Osteoblast (primary cell): ENCODE data around the gene IGF1R. TPM values are rescaled to one million over a fixed set of nuclear protein-coding genes. Genes with fewer than 3 reads are reported as not detected.
A peak's percentile ranks its signal among the peaks of the same experiment; 100 is the strongest.

Source experiments
- DNase-seq: peaks from one replicate; pipeline ENCODE4 v3.0.0; 2011; ENCODE audit warnings: low spot score, mixed read lengths; ENCODE audit not compliant: insufficient read length; ENCODE audit errors: missing footprints
- H2AFZ ChIP-seq: 2 replicates; pipeline ENCODE4 v1.6.0; 2011; ENCODE audit warnings: mild to moderate bottlenecking, low read length
- H3K27ac ChIP-seq: 2 replicates; pipeline ENCODE4 v1.5.1; 2011; ENCODE audit warnings: mild to moderate bottlenecking, low read depth, low read length, moderate library complexity
- H3K27me3 ChIP-seq: 2 replicates; pipeline ENCODE4 v1.6.0; 2012; ENCODE audit warnings: mild to moderate bottlenecking, control low read depth, inconsistent platforms, low read length, moderate library complexity; ENCODE audit not compliant: insufficient read depth
- H3K36me3 ChIP-seq: 2 replicates; pipeline ENCODE4 v1.5.1; 2011; ENCODE audit warnings: mild to moderate bottlenecking, low read length, control low read depth, moderate library complexity; ENCODE audit not compliant: insufficient read depth
- H3K4me1 ChIP-seq: 2 replicates; pipeline ENCODE4 v1.5.1; 2011; ENCODE audit warnings: mild to moderate bottlenecking, low read length, control low read depth, moderate library complexity; ENCODE audit not compliant: insufficient read depth
- H3K4me2 ChIP-seq: 2 replicates; pipeline ENCODE4 v1.6.0; 2011; ENCODE audit warnings: mild to moderate bottlenecking, low read length; ENCODE audit not compliant: insufficient read depth
- H3K4me3 ChIP-seq: fragments of 200-600 bp; sonication (generic); 3 replicates; pipeline ENCODE4 v1.5.1; 2012; ENCODE audit warnings: mild to moderate bottlenecking, low read length, inconsistent platforms; ENCODE audit not compliant: insufficient read depth
- H3K79me2 ChIP-seq: 2 replicates; pipeline ENCODE4 v1.6.0; 2012; ENCODE audit warnings: mild to moderate bottlenecking, low read length, control low read depth, inconsistent platforms; ENCODE audit not compliant: insufficient read depth
- H3K9me3 ChIP-seq: 2 replicates; pipeline ENCODE4 v1.5.1; 2011; ENCODE audit warnings: low read depth, low read length, control low read depth
- H4K20me1 ChIP-seq: 2 replicates; pipeline ENCODE4 v1.6.0; 2012; ENCODE audit warnings: mild to moderate bottlenecking, low read length, control low read depth; ENCODE audit not compliant: insufficient read depth
- total RNA-seq: library from RNA; depleted of rRNA; stranded (reverse); fragments of >200 nt; gene quantifications from 2 replicates; pipeline ENCODE4 v1.2.3, GENCODE V29; 2012
- TF ChIP-seq, protein P1 (sequence below): IDR thresholded peaks from 2 replicates; pipeline ENCODE4 v1.5.1; 2011; ENCODE audit warnings: mild to moderate bottlenecking, low read depth, low read length, moderate library complexity; ENCODE audit errors: extremely low read depth

IGF1R gene
- total RNA-seq, 1 donor: 18.8 TPM

GRCh38 chr15:98903377-98904018 lies 255.2 kb downstream of the IGF1R start:
- TF ChIP-seq, protein P1, sequence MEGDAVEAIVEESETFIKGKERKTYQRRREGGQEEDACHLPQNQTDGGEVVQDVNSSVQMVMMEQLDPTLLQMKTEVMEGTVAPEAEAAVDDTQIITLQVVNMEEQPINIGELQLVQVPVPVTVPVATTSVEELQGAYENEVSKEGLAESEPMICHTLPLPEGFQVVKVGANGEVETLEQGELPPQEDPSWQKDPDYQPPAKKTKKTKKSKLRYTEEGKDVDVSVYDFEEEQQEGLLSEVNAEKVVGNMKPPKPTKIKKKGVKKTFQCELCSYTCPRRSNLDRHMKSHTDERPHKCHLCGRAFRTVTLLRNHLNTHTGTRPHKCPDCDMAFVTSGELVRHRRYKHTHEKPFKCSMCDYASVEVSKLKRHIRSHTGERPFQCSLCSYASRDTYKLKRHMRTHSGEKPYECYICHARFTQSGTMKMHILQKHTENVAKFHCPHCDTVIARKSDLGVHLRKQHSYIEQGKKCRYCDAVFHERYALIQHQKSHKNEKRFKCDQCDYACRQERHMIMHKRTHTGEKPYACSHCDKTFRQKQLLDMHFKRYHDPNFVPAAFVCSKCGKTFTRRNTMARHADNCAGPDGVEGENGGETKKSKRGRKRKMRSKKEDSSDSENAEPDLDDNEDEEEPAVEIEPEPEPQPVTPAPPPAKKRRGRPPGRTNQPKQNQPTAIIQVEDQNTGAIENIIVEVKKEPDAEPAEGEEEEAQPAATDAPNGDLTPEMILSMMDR: no peak
- H4K20me1 ChIP-seq: no peaks in the 10 kb centered on the region
- peak overlapping the region; percentile 22 for H3K4me2 ChIP-seq
- H3K27ac ChIP-seq: peak overlapping the region; percentile 91
- H3K9me3 ChIP-seq: no peaks in the 10 kb centered on the region
- H2AFZ ChIP-seq: no peak overlapping the region
- peaks cover 31% of the 10 kb centered on the region for H3K79me2 ChIP-seq
- DNase-seq: peak; percentile 88
- H3K4me1 ChIP-seq: peaks cover 63% of the 10 kb centered on the region
- H3K36me3 ChIP-seq: peaks cover 19% of the 10 kb centered on the region
- no peak overlapping the region for H3K4me3 ChIP-seq
- H3K27me3 ChIP-seq: no peaks in the 10 kb centered on the region

DNA sequence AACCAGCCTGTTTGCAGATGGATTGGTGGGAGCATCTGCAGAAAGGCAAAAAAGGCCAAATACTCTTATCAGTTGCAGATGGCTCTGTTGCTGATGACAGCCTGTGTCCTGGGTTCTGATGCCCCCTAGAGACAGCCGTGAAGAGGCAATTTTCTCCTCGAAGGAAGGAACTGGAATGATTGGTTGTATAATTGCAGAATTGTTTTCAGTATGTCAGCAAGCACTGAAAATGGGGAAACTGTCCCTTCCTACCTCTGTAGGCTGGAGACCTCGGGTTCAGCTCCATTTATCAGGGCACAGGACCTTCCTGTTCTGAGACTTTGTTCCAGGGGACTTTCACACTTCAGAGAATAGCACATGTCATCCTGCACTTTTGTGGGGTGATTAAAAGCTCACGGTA lies 256.2 kb downstream of the IGF1R start:
- H3K79me2 ChIP-seq: peaks cover 24% of the 10 kb centered on the region
- no peak for DNase-seq
- no peak overlapping the region for H3K4me3 ChIP-seq
- no peaks in the 10 kb centered on the region for H3K27me3 ChIP-seq
- H3K36me3 ChIP-seq: peaks cover 14% of the 10 kb centered on the region
- H3K9me3 ChIP-seq: no peaks in the 10 kb centered on the region
- TF ChIP-seq, protein P1: peak; percentile 62
- peak overlapping the region; percentile 91 for H3K27ac ChIP-seq
- H2AFZ ChIP-seq: no peak overlapping the region
- H3K4me2 ChIP-seq: no peak overlapping the region
- H3K4me1 ChIP-seq: peaks cover 57% of the 10 kb centered on the region
- no peaks in the 10 kb centered on the region for H4K20me1 ChIP-seq

DNA sequence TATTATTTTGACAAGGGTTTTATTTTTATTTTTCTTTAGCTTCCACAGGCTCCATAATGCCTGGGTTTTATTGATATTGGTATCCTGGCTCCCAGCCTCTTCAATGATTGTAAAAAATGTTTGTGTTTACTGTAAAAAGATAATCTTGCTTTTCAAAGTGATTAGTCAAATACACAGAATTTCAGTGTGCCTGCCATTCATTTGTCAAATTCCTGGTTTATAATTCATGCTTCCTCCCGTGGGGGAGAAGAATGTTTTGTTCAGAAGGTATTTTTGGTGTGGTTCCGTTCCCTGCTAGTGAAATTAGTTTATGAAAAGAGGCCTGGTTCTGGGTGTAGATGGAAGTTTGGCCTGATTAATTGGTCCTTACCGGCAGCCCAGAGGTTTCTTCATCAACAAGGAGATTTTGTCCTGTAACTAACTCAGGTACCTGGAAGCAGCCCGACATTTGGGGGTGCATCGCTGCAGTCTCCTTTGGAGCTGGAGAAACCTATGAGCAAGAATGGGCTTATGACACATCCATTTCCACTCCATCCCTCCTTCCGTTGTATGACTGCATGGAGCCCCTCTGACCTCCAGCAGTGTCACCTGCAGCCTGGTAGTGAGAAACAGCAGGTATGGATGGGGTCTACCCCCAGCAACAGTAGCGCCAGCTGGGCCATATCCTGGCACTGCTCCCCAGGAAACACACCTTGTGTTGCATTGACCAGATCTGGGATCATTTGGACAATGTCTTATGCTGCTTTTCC lies 257.8 kb downstream of the IGF1R start:
- DNase-seq: no peak
- no peaks in the 10 kb centered on the region for H3K27me3 ChIP-seq
- H3K9me3 ChIP-seq: no peaks in the 10 kb centered on the region
- peaks cover 41% of the 10 kb centered on the region for H3K4me1 ChIP-seq
- TF ChIP-seq, protein P1: no peak
- H3K79me2 ChIP-seq: peaks cover 21% of the 10 kb centered on the region
- peak overlapping the region; percentile 91 for H3K27ac ChIP-seq
- H3K36me3 ChIP-seq: peaks cover 13% of the 10 kb centered on the region
- no peak overlapping the region for H3K4me3 ChIP-seq
- H3K4me2 ChIP-seq: peak overlapping the region; percentile 4
- H2AFZ ChIP-seq: no peak overlapping the region
- no peaks in the 10 kb centered on the region for H4K20me1 ChIP-seq

DNA sequence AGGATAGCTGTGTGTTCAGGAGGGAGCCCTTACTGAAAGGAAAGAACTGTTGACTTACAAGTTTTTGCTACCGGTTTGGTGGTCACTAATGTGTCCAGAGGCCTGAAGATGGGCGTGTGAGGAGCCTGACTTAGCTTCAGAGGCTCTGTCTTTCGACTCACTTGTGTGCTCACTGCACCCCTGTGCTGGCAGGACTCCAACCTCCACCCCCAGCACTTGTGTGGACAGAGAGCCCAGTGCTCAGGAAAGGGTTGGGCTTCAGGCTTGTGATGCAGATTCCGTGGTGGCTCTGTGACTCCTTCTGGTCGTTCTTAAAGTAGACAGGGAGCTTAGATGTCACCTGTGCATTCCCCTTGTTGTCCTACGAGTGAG lies 258.4 kb downstream of the IGF1R start:
- peak overlapping the region; percentile 91 for H3K27ac ChIP-seq
- H3K79me2 ChIP-seq: peaks cover 16% of the 10 kb centered on the region
- DNase-seq: no peak

More for the DNA sequence above, 258.4 kb downstream of the IGF1R start:
- no peak overlapping the region for H3K4me3 ChIP-seq
- H2AFZ ChIP-seq: no peak overlapping the region
- H3K4me1 ChIP-seq: peaks cover 41% of the 10 kb centered on the region
- TF ChIP-seq, protein P1: no peak
- peaks cover 19% of the 10 kb centered on the region for H3K36me3 ChIP-seq
- no peaks in the 10 kb centered on the region for H4K20me1 ChIP-seq
- H3K27me3 ChIP-seq: no peaks in the 10 kb centered on the region
- H3K4me2 ChIP-seq: no peak overlapping the region
- no peaks in the 10 kb centered on the region for H3K9me3 ChIP-seq
